ENCODE results near the gene RNF41.
"Not testable (repeated sequence)": the region's sequence is repeated elsewhere in the genome, so short reads cannot be mapped to it uniquely, and the experiment has no call there.

RNF41 gene

GRCh38 chr12:56221757-56222530 lies at the start of gene RNF41:
Gene RNF41 (minus strand): TSS chr12:56221922. CDS start chr12:56214047, 7,875 bp downstream.
- peak; percentile 95 to 96 for DNase-seq

- no peak for DNase-seq
Measured at GRCh38 chr12:56271031-56271430, 49.3 kb upstream of the RNF41 start.

GRCh38 chr12:56267443-56268071 lies 45.8 kb upstream of the RNF41 start:
- no peak for DNase-seq

GRCh38 chr12:56266693-56267442 lies 45.1 kb upstream of the RNF41 start, which contains the start of gene COQ10A:
Gene COQ10A (plus strand): TSS chr12:56266942. CDS start chr12:56267119, 177 bp downstream.
- DNase-seq: peak; percentile 87 to 91

GRCh38 chr12:56266068-56266692 lies 44.5 kb upstream of the RNF41 start:
- DNase-seq: not testable (repeated sequence)

- DNase-seq: peak; percentile 13 to 36
Measured at GRCh38 chr12:56262955-56263354, 41.2 kb upstream of the RNF41 start.

- DNase-seq: no peak
Measured at GRCh38 chr12:56261503-56262232, 39.9 kb upstream of the RNF41 start.

- DNase-seq: no peak
Measured at GRCh38 chr12:56260921-56261320, 39.2 kb upstream of the RNF41 start.

GRCh38 chr12:56260380-56260779 lies 38.7 kb upstream of the RNF41 start:
- DNase-seq: no peak

- DNase-seq: no peak
Measured at GRCh38 chr12:56258820-56259183, 37.1 kb upstream of the RNF41 start.

- peak; percentile 80 for DNase-seq
Measured at GRCh38 chr12:56258068-56258819, 36.5 kb upstream of the RNF41 start, which contains the start of gene ANKRD52. Gene ANKRD52 (minus strand): TSS chr12:56258384. CDS start chr12:56258269, 115 bp downstream.

- peak; percentile 21 to 35 for DNase-seq
Measured at GRCh38 chr12:56257491-56258067, 35.9 kb upstream of the RNF41 start.

- no peak for DNase-seq
Measured at GRCh38 chr12:56257071-56257470, 35.3 kb upstream of the RNF41 start.

GRCh38 chr12:56256326-56256960 lies 34.7 kb upstream of the RNF41 start:
- DNase-seq: no peak

- no peak for DNase-seq
Measured at GRCh38 chr12:56255671-56256070, 33.9 kb upstream of the RNF41 start.

- no peak for DNase-seq
Measured at GRCh38 chr12:56253091-56253490, 31.4 kb upstream of the RNF41 start.

- no peak for DNase-seq
Measured at GRCh38 chr12:56252649-56253048, 30.9 kb upstream of the RNF41 start.

- DNase-seq: no peak
Measured at GRCh38 chr12:56248711-56249110, 27.0 kb upstream of the RNF41 start.

- no peak for DNase-seq
Measured at GRCh38 chr12:56247923-56248322, 26.2 kb upstream of the RNF41 start.

- no peak for DNase-seq
Measured at GRCh38 chr12:56244494-56244893, 22.8 kb upstream of the RNF41 start.
